Prostate gland (tissue), 2 donors: ENCODE data around the gene MEIOB.

Source experiments
- POLR2A ChIP-seq: fragments of 450-650 bp; IDR thresholded peaks from one replicate; pipeline ENCODE4 v1.6.1; 2016; ENCODE audit warnings: antibody characterized with exemption, mild to moderate bottlenecking
- TF ChIP-seq, protein P1 (sequence below), 4 experiments: fragments of 200-600 bp in 2 of 4; fragments of 450-650 bp in 2 of 4; sonication (generic) in 2 of 4; IDR thresholded peaks; 1 replicate in 3 of 4; 2 replicates in 1 of 4; pipeline ENCODE4 v1.5.1; 2016 to 2019; ENCODE audit warnings: antibody characterized with exemption in 4 of 4, mild to moderate bottlenecking in 2 of 4, moderate library complexity in 2 of 4

DNA sequence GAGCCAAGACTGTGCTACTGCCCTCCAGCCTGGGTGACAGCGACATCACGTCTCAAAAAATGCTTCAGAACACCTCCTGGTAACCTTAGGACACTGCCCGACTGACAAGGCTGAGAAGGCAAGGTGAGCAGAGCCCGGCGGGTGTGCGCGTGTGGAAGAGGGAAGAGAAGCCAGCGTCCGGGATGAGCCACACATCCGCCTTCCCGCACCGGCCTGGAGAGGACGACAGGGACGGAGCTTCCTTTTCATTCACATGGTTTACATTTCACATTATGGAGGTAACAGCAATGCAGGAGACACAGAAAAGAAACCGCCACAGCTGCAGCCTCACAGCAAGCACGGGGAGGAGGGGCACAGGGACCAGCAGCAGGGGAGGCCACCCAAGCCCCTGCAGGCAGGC, 61.9 kb downstream of the MEIOB start:
- TF ChIP-seq, protein P1, sequence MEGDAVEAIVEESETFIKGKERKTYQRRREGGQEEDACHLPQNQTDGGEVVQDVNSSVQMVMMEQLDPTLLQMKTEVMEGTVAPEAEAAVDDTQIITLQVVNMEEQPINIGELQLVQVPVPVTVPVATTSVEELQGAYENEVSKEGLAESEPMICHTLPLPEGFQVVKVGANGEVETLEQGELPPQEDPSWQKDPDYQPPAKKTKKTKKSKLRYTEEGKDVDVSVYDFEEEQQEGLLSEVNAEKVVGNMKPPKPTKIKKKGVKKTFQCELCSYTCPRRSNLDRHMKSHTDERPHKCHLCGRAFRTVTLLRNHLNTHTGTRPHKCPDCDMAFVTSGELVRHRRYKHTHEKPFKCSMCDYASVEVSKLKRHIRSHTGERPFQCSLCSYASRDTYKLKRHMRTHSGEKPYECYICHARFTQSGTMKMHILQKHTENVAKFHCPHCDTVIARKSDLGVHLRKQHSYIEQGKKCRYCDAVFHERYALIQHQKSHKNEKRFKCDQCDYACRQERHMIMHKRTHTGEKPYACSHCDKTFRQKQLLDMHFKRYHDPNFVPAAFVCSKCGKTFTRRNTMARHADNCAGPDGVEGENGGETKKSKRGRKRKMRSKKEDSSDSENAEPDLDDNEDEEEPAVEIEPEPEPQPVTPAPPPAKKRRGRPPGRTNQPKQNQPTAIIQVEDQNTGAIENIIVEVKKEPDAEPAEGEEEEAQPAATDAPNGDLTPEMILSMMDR (IDR thresholded peaks at IDR 0.05), result no peak
- TF ChIP-seq POLR2A, result no peak
